IMR-90 (cell line): Measurements from ENCODE around the gene CEACAM3. TPM values are rescaled to one million over a fixed set of nuclear protein-coding genes. Genes with fewer than 3 reads are reported as not detected.

Source experiments
- ATAC-seq: fragments of 200-7000 bp; cut with Tn5 transposase; 2 replicates; pipeline ENCODE4 v1.9.1; 2020; ENCODE audit warnings: low read depth, mild to moderate bottlenecking, moderate library complexity
- BruUV-seq: library from RNA; stranded (reverse); fragments of 400-500 nt; replicated peaks from 2 replicates; lab custom pipeline; 2021; lab: Mats Ljungman, UMichigan
- CTCF ChIA-PET: fragments of 300-600 bp; formaldehyde crosslinking; extraction: SDS; loops from one replicate; lab custom pipeline; 2021; ENCODE audit warnings: antibody characterized with exemption; lab: Yijun Ruan, JAX
- POLR2A ChIA-PET: fragments of 300-600 bp; sonication (Branson Sonifier 250); formaldehyde crosslinking; loops from one replicate; lab custom pipeline; 2022; ENCODE audit warnings: antibody characterized with exemption; ENCODE audit not compliant: unreplicated experiment; lab: Charles Lee
- DNase-seq: peaks from one replicate; pipeline ENCODE4 v3.0.0; 2013
- H2AFZ ChIP-seq: replicated peaks from 2 replicates; pipeline ENCODE3; 2013; ENCODE audit warnings: low read length, mild to moderate bottlenecking; ENCODE audit not compliant: poor library complexity
- H2AK5ac ChIP-seq: 2 replicates; pipeline ENCODE4 v1.6.1; 2013; ENCODE audit warnings: low read depth, low read length, inconsistent platforms
- H2AK9ac ChIP-seq: replicated peaks from 2 replicates; pipeline ENCODE3; 2013; ENCODE audit warnings: mild to moderate bottlenecking, low read depth, low read length, moderate library complexity; ENCODE audit not compliant: poor library complexity
- H2BK120ac ChIP-seq: 2 replicates; pipeline ENCODE4 v1.6.1; 2013; ENCODE audit warnings: low read depth, low read length, inconsistent platforms
- H2BK15ac ChIP-seq: 3 replicates; pipeline ENCODE4 v1.6.1; 2013; ENCODE audit warnings: low read depth, low read length, inconsistent platforms
- H2BK20ac ChIP-seq: 2 replicates; pipeline ENCODE4 v1.6.1; 2013; ENCODE audit warnings: low read depth, mild to moderate bottlenecking, inconsistent platforms, low read length, moderate library complexity
- H2BK5ac ChIP-seq: 2 replicates; pipeline ENCODE4 v1.6.1; 2013; ENCODE audit warnings: mild to moderate bottlenecking, low read depth, low read length, inconsistent platforms; ENCODE audit not compliant: poor library complexity, severe bottlenecking
- H3K14ac ChIP-seq: replicated peaks from 2 replicates; pipeline ENCODE4 v1.6.1; 2013; ENCODE audit warnings: low read depth, low read length, inconsistent platforms
- H3K18ac ChIP-seq: 2 replicates; pipeline ENCODE4 v1.6.1; 2013; ENCODE audit warnings: low read depth, low read length, control low read depth
- H3K23ac ChIP-seq: 2 replicates; pipeline ENCODE4 v1.6.1; 2013; ENCODE audit warnings: low read depth, low read length, inconsistent platforms
- H3K27ac ChIP-seq: 2 replicates; pipeline ENCODE4 v1.5.1; 2013; ENCODE audit warnings: mild to moderate bottlenecking, control low read depth, low read length; ENCODE audit not compliant: insufficient read depth
- H3K27me3 ChIP-seq: 2 replicates; pipeline ENCODE4 v1.6.1; 2013; ENCODE audit warnings: low read length; ENCODE audit not compliant: control insufficient read depth, insufficient read depth
- H3K36me3 ChIP-seq: 2 replicates; pipeline ENCODE4 v1.6.1; 2013; ENCODE audit warnings: low read length, mixed read lengths; ENCODE audit not compliant: control insufficient read depth, insufficient read depth
- H3K4ac ChIP-seq: 2 replicates; pipeline ENCODE4 v1.6.1; 2013; ENCODE audit warnings: low read depth, low read length, inconsistent platforms
- H3K4me1 ChIP-seq: 2 replicates; pipeline ENCODE4 v1.6.1; 2013; ENCODE audit warnings: low read length, mixed read lengths; ENCODE audit not compliant: control insufficient read depth, insufficient read depth
- H3K4me2 ChIP-seq: 2 replicates; pipeline ENCODE4 v1.6.1; 2013; ENCODE audit warnings: low read depth, mild to moderate bottlenecking, control low read depth, low read length, moderate library complexity
- H3K4me3 ChIP-seq: 2 replicates; pipeline ENCODE4 v1.5.1; 2013; ENCODE audit warnings: low read depth, mild to moderate bottlenecking, control low read depth, low read length, moderate library complexity; ENCODE audit not compliant: insufficient read depth
- H3K56ac ChIP-seq: 2 replicates; pipeline ENCODE4 v1.6.1; 2013; ENCODE audit warnings: low read length, inconsistent platforms; ENCODE audit not compliant: insufficient read depth; ENCODE audit errors: extremely low read depth
- H3K79me1 ChIP-seq, 2 experiments: 2 replicates each; pipeline ENCODE4 v1.6.1; 2013; ENCODE audit warnings: low read length in 2 of 2, inconsistent platforms in 1 of 2, low read depth in 1 of 2
- H3K9ac ChIP-seq: 2 replicates; pipeline ENCODE4 v1.6.1; 2013; ENCODE audit warnings: low read depth, low read length, control low read depth
- H3K9me1 ChIP-seq: 2 replicates; pipeline ENCODE4 v1.6.1; 2013; ENCODE audit warnings: low read length, inconsistent platforms; ENCODE audit not compliant: insufficient read depth
- H3K9me3 ChIP-seq: 2 replicates; pipeline ENCODE4 v1.6.1; 2013; ENCODE audit warnings: low read length; ENCODE audit not compliant: control insufficient read depth, insufficient read depth
- H4K20me1 ChIP-seq: 2 replicates; pipeline ENCODE4 v1.6.1; 2013; ENCODE audit warnings: low read length, inconsistent platforms; ENCODE audit not compliant: insufficient read depth
- H4K5ac ChIP-seq: 2 replicates; pipeline ENCODE4 v1.6.1; 2013; ENCODE audit warnings: mild to moderate bottlenecking, low read depth, low read length, control low read depth
- H4K8ac ChIP-seq, 2 experiments: 2 replicates each; pipeline ENCODE4 v1.6.1; 2013; ENCODE audit warnings: low read depth in 2 of 2, low read length in 2 of 2, control low read depth in 1 of 2, inconsistent platforms in 1 of 2
- H4K91ac ChIP-seq: 2 replicates; pipeline ENCODE4 v1.6.1; 2013; ENCODE audit warnings: low read depth, low read length, inconsistent platforms; ENCODE audit not compliant: insufficient read depth
- BHLHE40 ChIP-seq: fragments of 150-350 bp; IDR thresholded peaks from 2 replicates; pipeline ENCODE4 v1.6.1; 2016; ENCODE audit warnings: mild to moderate bottlenecking, low read depth, low read length
- CEBPB ChIP-seq: IDR thresholded peaks from 2 replicates; pipeline ENCODE4 v1.6.1; 2012; ENCODE audit warnings: low read depth, low read length, improper control_type of control experiment
- CHD1 ChIP-seq: IDR thresholded peaks from 2 replicates; pipeline ENCODE4 v1.6.1; 2012; ENCODE audit warnings: low read depth, low read length, improper control_type of control experiment
- FOS ChIP-seq: fragments of 150-350 bp; IDR thresholded peaks from 2 replicates; pipeline ENCODE4 v1.6.1; 2016; ENCODE audit warnings: low read depth, low read length
- MAFK ChIP-seq: IDR thresholded peaks from 2 replicates; pipeline ENCODE4 v1.6.1; 2012; ENCODE audit warnings: low read depth, low read length, improper control_type of control experiment
- MAZ ChIP-seq: IDR thresholded peaks from 2 replicates; pipeline ENCODE4 v1.6.1; 2012; ENCODE audit warnings: low read depth, mild to moderate bottlenecking, low read length, improper control_type of control experiment, moderate library complexity, borderline replicate concordance
- MXI1 ChIP-seq: IDR thresholded peaks from 2 replicates; pipeline ENCODE4 v1.6.1; 2012; ENCODE audit warnings: low read depth, mild to moderate bottlenecking, low read length, moderate library complexity, borderline replicate concordance
- RAD21 ChIP-seq: IDR thresholded peaks from 2 replicates; pipeline ENCODE4 v1.6.1; 2012; ENCODE audit warnings: low read length, improper control_type of control experiment
- RCOR1 ChIP-seq: IDR thresholded peaks from 2 replicates; pipeline ENCODE4 v1.6.1; 2012; ENCODE audit warnings: mild to moderate bottlenecking, low read length, improper control_type of control experiment; ENCODE audit not compliant: insufficient replicate concordance
- RFX5 ChIP-seq: IDR thresholded peaks from 2 replicates; pipeline ENCODE4 v1.8.0; 2012; ENCODE audit warnings: low read depth, mild to moderate bottlenecking, low read length, moderate library complexity
- SMC3 ChIP-seq: fragments of 150-350 bp; IDR thresholded peaks from 2 replicates; pipeline ENCODE4 v1.6.1; 2016; ENCODE audit warnings: low read depth, mild to moderate bottlenecking, antibody characterized with exemption, low read length, moderate library complexity
- whole genome bisulfite sequencing, 2 experiments: methylation state at CpG; one replicate each; pipeline versions ENCODE4 v1.1.5 to v1.1.7; 2013; ENCODE audit warnings: missing lambda C conversion rate in 2 of 2; ENCODE audit not compliant: insufficient read length in 1 of 2; ENCODE audit errors: extremely low coverage in 2 of 2; 5-methylcytosine and 5-hydroxymethylcytosine counted together
- dilution Hi-C: fragments of 300-500 bp; cut with HindIII; formaldehyde crosslinking; loops from one replicate; pipeline ENCODE4 v1.14.3; 2018; ENCODE audit warnings: low sequenced_read_pairs; ENCODE audit not compliant: unreplicated experiment
- in situ Hi-C: fragments of 300-500 bp; cut with MboI; formaldehyde crosslinking; loops from 3 replicates; pipeline ENCODE4 v1.14.3; 2019; ENCODE audit warnings: low sequenced_read_pairs, inconsistent platforms, mixed read lengths
- intact Hi-C: fragments of 100-400 bp; cut with micrococcal nuclease; formaldehyde crosslinking; loops from 2 replicates; pipeline ENCODE4 v1.10.0; 2022
- polyA plus RNA-seq, 3 experiments: library from polyadenylated mRNA; depleted of rRNA; stranded (reverse); fragments of >200 nt; gene quantifications; 2 replicates each; pipeline ENCODE4 v1.2.3, GENCODE V29; 2012; ENCODE audit warnings: low replicate concordance in 1 of 3
- total RNA-seq: library from RNA; depleted of rRNA; stranded (reverse); fragments of >200 nt; gene quantifications from 2 replicates; pipeline ENCODE4 v1.2.3, GENCODE V29; 2012
- TF ChIP-seq, protein P1 (sequence below): conservative IDR thresholded peaks from 2 replicates; pipeline ENCODE4 v1.5.1; 2012; ENCODE audit warnings: mild to moderate bottlenecking, low read depth, low read length, improper control_type of control experiment
- TF ChIP-seq, protein P2 (sequence below): fragments of 150-350 bp; IDR thresholded peaks from 2 replicates; pipeline ENCODE4 v1.6.1; 2016; ENCODE audit warnings: low read depth, mild to moderate bottlenecking, low read length, moderate library complexity, borderline replicate concordance

Gene CEACAM3
- total and polyA plus RNA-seq, 2 of the 4 experiments (the other 2 are of a cell fraction), result not detected

- DNase-seq (no peak), ATAC-seq (no peak)
- no peak overlapping the region for H3K4ac ChIP-seq
- H2AFZ ChIP-seq, result no peak overlapping the region
- no peak overlapping the region for H4K91ac ChIP-seq
- no peak overlapping the region for H3K9ac ChIP-seq
- dilution Hi-C loops, result no loop called here
- no peaks in the 10 kb centered on the region for H3K4me1 ChIP-seq
- H3K27me3 ChIP-seq, result no peaks in the 10 kb centered on the region; the same call in 1 of the 2 replicates
- no peak overlapping the region for H2AK5ac ChIP-seq
- no peaks in the 10 kb centered on the region for H3K9me3 ChIP-seq
- H3K56ac ChIP-seq, result no peak overlapping the region
- ChIA-PET CTCF (no interaction called here), POLR2A (no interaction called here)
- no peak overlapping the region for H2BK20ac ChIP-seq
- H2BK5ac ChIP-seq, result no peak overlapping the region
- no peaks in the 10 kb centered on the region for H3K9me1 ChIP-seq
- no peak overlapping the region for H2BK120ac ChIP-seq
- H2AK9ac ChIP-seq, result no peak overlapping the region
- intact Hi-C loops, result no loop called here
- no peak overlapping the region for H3K27ac ChIP-seq
- WGBS, 2 experiments, result no CpG with 5 or more reads among the region's 2 CpGs
- no peak overlapping the region for H3K23ac ChIP-seq
- no peak overlapping the region for H3K4me2 ChIP-seq
- no peak overlapping the region for H4K8ac ChIP-seq
- no peak overlapping the region for H4K5ac ChIP-seq
- in situ Hi-C loops, result no loop called here
- H2BK15ac ChIP-seq, result no peak overlapping the region
- H3K36me3 ChIP-seq, result no peaks in the 10 kb centered on the region
- no peak overlapping the region for H3K4me3 ChIP-seq
- no peak overlapping the region for H3K18ac ChIP-seq
- TF ChIP-seq RCOR1 (no peak), CHD1 (no peak), FOS (no peak), RAD21 (no peak), CEBPB (no peak), MAFK (no peak), MXI1 (no peak), MAZ (no peak), RFX5 (no peak), BHLHE40 (no peak), SMC3 (no peak)
- TF ChIP-seq, protein P1, sequence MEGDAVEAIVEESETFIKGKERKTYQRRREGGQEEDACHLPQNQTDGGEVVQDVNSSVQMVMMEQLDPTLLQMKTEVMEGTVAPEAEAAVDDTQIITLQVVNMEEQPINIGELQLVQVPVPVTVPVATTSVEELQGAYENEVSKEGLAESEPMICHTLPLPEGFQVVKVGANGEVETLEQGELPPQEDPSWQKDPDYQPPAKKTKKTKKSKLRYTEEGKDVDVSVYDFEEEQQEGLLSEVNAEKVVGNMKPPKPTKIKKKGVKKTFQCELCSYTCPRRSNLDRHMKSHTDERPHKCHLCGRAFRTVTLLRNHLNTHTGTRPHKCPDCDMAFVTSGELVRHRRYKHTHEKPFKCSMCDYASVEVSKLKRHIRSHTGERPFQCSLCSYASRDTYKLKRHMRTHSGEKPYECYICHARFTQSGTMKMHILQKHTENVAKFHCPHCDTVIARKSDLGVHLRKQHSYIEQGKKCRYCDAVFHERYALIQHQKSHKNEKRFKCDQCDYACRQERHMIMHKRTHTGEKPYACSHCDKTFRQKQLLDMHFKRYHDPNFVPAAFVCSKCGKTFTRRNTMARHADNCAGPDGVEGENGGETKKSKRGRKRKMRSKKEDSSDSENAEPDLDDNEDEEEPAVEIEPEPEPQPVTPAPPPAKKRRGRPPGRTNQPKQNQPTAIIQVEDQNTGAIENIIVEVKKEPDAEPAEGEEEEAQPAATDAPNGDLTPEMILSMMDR, result no peak
- TF ChIP-seq, protein P2, sequence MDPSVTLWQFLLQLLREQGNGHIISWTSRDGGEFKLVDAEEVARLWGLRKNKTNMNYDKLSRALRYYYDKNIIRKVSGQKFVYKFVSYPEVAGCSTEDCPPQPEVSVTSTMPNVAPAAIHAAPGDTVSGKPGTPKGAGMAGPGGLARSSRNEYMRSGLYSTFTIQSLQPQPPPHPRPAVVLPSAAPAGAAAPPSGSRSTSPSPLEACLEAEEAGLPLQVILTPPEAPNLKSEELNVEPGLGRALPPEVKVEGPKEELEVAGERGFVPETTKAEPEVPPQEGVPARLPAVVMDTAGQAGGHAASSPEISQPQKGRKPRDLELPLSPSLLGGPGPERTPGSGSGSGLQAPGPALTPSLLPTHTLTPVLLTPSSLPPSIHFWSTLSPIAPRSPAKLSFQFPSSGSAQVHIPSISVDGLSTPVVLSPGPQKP, result no peak
- no peak overlapping the region for H3K14ac ChIP-seq
- H3K79me1 ChIP-seq, result no peaks in the 10 kb centered on the region
- no peaks in the 10 kb centered on the region for H4K20me1 ChIP-seq
- no TSS peak for BruUV-seq
These were observed 6.4 kb downstream of the CEACAM3 start for GRCh38 chr19:41802770-41803169.
